Cardiac muscle cell (in vitro differentiated cells and primary cell): ENCODE results near the gene SEC23IP. TPM values are rescaled to one million over a fixed set of nuclear protein-coding genes. Genes with fewer than 3 reads are reported as not detected.

Experiments used
- DNase-seq, 2 donors: peaks; one replicate each; pipeline versions ENCODE4 v3.0.0 to v3.0.0-alpha.2; 2010 to 2017; ENCODE audit warnings: low read depth in 1 of 2, low spot score in 1 of 2
- H3K27ac ChIP-seq: fragments of 200-600 bp; sonication (generic); 2 replicates; pipeline ENCODE4 v1.5.1; 2016
- H3K27me3 ChIP-seq: fragments of 200-600 bp; sonication (generic); 2 replicates; pipeline ENCODE4 v1.6.0; 2016; ENCODE audit warnings: control low read depth
- H3K36me3 ChIP-seq: fragments of 200-600 bp; sonication (generic); 2 replicates; pipeline ENCODE4 v1.5.1; 2016; ENCODE audit warnings: control low read depth
- H3K4me1 ChIP-seq: fragments of 200-600 bp; sonication (generic); 2 replicates; pipeline ENCODE4 v1.8.1; 2017; ENCODE audit warnings: low read depth, mild to moderate bottlenecking, mixed run types
- H3K4me3 ChIP-seq: fragments of 200-600 bp; sonication (generic); 2 replicates; pipeline ENCODE4 v1.5.1; 2016; ENCODE audit warnings: mild to moderate bottlenecking
- H3K9me3 ChIP-seq: fragments of 200-600 bp; sonication (generic); 2 replicates; pipeline ENCODE4 v1.5.1; 2017; ENCODE audit warnings: low read depth, mild to moderate bottlenecking, control low read depth
- CTCF ChIP-seq: IDR thresholded peaks from 2 replicates; pipeline ENCODE4 v1.5.1; 2012; ENCODE audit warnings: low read depth, mild to moderate bottlenecking, low read length
- polyA plus RNA-seq: library from polyadenylated mRNA; unstranded; fragments of >200 nt; fragmentation: Nextera tagmentation; extraction: Ambion mirVana; gene quantifications from 2 replicates; pipeline ENCODE4 v1.2.1, GENCODE V29; 2016
- total RNA-seq: library from RNA; depleted of rRNA; stranded (reverse); fragments of >200 nt; gene quantifications from 2 replicates; pipeline ENCODE4 v1.2.3, GENCODE V29; 2016

Gene SEC23IP
- total and polyA plus RNA-seq, 2 experiments from 2014 or later = 42.1 to 42.8 TPM

GRCh38 chr10:119991816-119992215 is 99.3 kb downstream of the SEC23IP start:
- H3K4me1 ChIP-seq = no peaks in the 10 kb centered on the region
- no peak overlapping the region for H3K4me3 ChIP-seq
- no peak overlapping the region for H3K27ac ChIP-seq
- H3K9me3 ChIP-seq = no peaks in the 10 kb centered on the region
- TF ChIP-seq CTCF = no peak
- no peak for DNase-seq
- H3K27me3 ChIP-seq = no peaks in the 10 kb centered on the region
- no peaks in the 10 kb centered on the region for H3K36me3 ChIP-seq

Other genes with a start within 250 kb of the SEC23IP start
- 37.8 and 45.4 TPM in 2 replicates for gene BAG3, start 241.3 kb upstream of the SEC23IP start, total RNA-seq
- 62.3 and 64.2 TPM in 2 replicates for gene BAG3, start 241.3 kb upstream of the SEC23IP start, polyA plus RNA-seq
- 15.7 and 19.9 TPM in 2 replicates for gene INPP5F, start 166.7 kb upstream of the SEC23IP start, total RNA-seq
- gene INPP5F, start 166.7 kb upstream of the SEC23IP start, polyA plus RNA-seq = 8.4 and 10.2 TPM in 2 replicates
- 29.2 and 41.1 TPM in 2 replicates for gene MCMBP, start 19.9 kb upstream of the SEC23IP start, total RNA-seq
- 39.7 and 46.3 TPM in 2 replicates for gene MCMBP, start 19.9 kb upstream of the SEC23IP start, polyA plus RNA-seq